OCI-LY1 (cell line): ENCODE results near the gene RAD21L1.

ENCODE experiments used
- EZH2 ChIP-seq: fragments of 200-600 bp; sonication (generic), shearing (Covaris generic); IDR thresholded peaks from 2 replicates; pipeline ENCODE4 v1.8.0; 2017; ENCODE audit warnings: borderline replicate concordance, mixed run types, mild to moderate bottlenecking, antibody characterized with exemption, low read length, moderate library complexity, mixed read lengths
- TF ChIP-seq, protein P1 (sequence below): fragments of 200-600 bp; sonication (generic), shearing (Covaris generic); IDR thresholded peaks from 2 replicates; pipeline ENCODE4 v1.5.1; 2017; ENCODE audit warnings: mild to moderate bottlenecking, antibody characterized with exemption, low read length, moderate library complexity, mixed read lengths

DNA sequence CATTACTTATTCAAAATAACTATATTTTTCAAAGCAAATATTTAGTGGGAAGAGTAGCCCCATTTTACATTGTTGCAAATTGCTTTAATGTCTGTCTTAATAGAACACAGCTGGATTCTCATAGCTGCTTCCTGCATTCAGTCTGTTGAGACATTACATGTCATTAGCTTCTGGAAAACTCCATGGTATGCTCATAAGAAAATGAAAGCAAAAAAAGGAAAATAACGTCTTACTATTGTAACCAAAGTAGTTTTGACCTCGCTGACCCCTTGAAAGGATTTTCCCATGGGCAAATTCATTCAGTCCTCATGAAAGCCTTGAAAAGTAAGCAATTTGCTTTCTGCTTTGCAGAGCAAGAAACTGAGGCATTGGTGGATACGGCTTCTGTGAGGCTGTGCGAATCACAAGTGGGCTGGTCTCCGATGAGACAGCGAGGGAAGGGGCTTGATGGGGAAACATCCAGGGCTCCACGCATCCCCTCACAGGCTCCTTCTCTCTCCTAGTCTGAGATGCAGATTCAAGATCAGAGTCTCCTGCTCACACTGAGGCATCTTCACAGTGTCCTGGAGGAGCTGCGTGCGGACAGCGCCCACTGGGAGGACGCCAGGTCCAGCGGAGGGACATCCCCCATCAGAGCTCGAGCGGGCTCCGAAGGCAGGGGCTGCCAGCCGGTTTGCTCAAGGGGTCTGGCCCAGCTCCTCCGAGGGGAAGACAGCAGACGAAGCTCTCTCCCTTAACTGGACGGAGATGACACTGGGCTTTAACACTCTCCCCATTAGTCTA is 19.3 kb upstream of the RAD21L1 start:
- TF ChIP-seq, protein P1, sequence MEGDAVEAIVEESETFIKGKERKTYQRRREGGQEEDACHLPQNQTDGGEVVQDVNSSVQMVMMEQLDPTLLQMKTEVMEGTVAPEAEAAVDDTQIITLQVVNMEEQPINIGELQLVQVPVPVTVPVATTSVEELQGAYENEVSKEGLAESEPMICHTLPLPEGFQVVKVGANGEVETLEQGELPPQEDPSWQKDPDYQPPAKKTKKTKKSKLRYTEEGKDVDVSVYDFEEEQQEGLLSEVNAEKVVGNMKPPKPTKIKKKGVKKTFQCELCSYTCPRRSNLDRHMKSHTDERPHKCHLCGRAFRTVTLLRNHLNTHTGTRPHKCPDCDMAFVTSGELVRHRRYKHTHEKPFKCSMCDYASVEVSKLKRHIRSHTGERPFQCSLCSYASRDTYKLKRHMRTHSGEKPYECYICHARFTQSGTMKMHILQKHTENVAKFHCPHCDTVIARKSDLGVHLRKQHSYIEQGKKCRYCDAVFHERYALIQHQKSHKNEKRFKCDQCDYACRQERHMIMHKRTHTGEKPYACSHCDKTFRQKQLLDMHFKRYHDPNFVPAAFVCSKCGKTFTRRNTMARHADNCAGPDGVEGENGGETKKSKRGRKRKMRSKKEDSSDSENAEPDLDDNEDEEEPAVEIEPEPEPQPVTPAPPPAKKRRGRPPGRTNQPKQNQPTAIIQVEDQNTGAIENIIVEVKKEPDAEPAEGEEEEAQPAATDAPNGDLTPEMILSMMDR, result no peak
- no peak for TF ChIP-seq EZH2
